ENCODE results near the gene NTHL1. TPM values are rescaled to one million over a fixed set of nuclear protein-coding genes. Genes with fewer than 3 reads are reported as not detected.
A peak's percentile ranks its signal among the peaks of the same experiment; 100 is the strongest.

The NTHL1 gene
- 15.0 TPM for total RNA-seq
- polyA plus RNA-seq = 10 to 100 TPM; 24.7 to 52.7 (median 38.4) TPM

- Histone ChIP-seq H3K9me3 (ENCODE audit: control insufficient read depth in 2 of 2, low read length in 2 of 2) (no peaks in the 10 kb centered on the region), H3K27me3 (ENCODE audit: control insufficient read depth, insufficient read depth, low read length) (no peaks in the 10 kb centered on the region), H3K4me1 (ENCODE audit: control insufficient read depth, insufficient read depth, low read length, poor library complexity, severe bottlenecking) (peaks cover 18% of the 10 kb centered on the region), H3K36me3 (ENCODE audit: control insufficient read depth, insufficient read depth, low read length) (peaks cover 3% of the 10 kb centered on the region), H3K4me3 (ENCODE audit: low read depth, low read length) (peak within 1 kb of the TSS; percentile 83), H3K27ac (ENCODE audit: insufficient read depth, low read length, poor library complexity, severe bottlenecking) (peak within 1 kb of the TSS; percentile 65)
- H3K27ac Mint-ChIP-seq = peak within 1 kb of the TSS; percentile 74 to 86 (median 74)
- H3K36me3 Mint-ChIP-seq = no peaks in the 10 kb centered on the region
- H3K27me3 Mint-ChIP-seq = no peaks in the 10 kb centered on the region
- peak within 1 kb of the TSS; percentile 93 to 96 (median 94) for H3K4me3 Mint-ChIP-seq
- no peaks in the 10 kb centered on the region for H3K9me3 Mint-ChIP-seq
- DNase-seq (peak; percentile 90 to 96 (median 92)), ATAC-seq (ENCODE audit: low read depth in 2 of 2) (peak; percentile 94 to 97)
- H3K4me1 Mint-ChIP-seq = peaks cover 4 to 22% (median 7%) of the 10 kb centered on the region in 4 donors
Measured at GRCh38 chr16:2047330-2048115, at the start of gene NTHL1, which contains the start of gene TSC2. NTHL1 (minus strand) TSS chr16:2047834; CDS start chr16:2047823, 11 bp downstream. TSC2 (plus strand) TSS chr16:2047985; CDS start chr16:2048616, 631 bp downstream.

- Mint-ChIP-seq H3K27me3 (no peaks in the 10 kb centered on the region), H3K4me3 (no peak overlapping the region), H3K27ac (no peak overlapping the region), H3K9me3 (peaks cover 0 to 2% (median 0%) of the 10 kb centered on the region in 7 donors), H3K36me3 (peaks cover 4% of the 10 kb centered on the region), H3K4me1 (no peaks in the 10 kb centered on the region)
- H3K27me3 ChIP-seq (ENCODE audit: control insufficient read depth, insufficient read depth, low read length) = no peaks in the 10 kb centered on the region
- no peaks in the 10 kb centered on the region for H3K9me3 ChIP-seq (ENCODE audit: control insufficient read depth in 2 of 2, low read length in 2 of 2)
- H3K4me1 ChIP-seq (ENCODE audit: control insufficient read depth, insufficient read depth, low read length, poor library complexity, severe bottlenecking) = no peaks in the 10 kb centered on the region
- H3K4me3 ChIP-seq (ENCODE audit: low read depth, low read length) = no peak overlapping the region
- H3K36me3 ChIP-seq (ENCODE audit: control insufficient read depth, insufficient read depth, low read length) = peaks cover 7% of the 10 kb centered on the region
- no peak for ATAC-seq (ENCODE audit: low read depth in 2 of 2)
- no peak overlapping the region for H3K27ac ChIP-seq (ENCODE audit: insufficient read depth, low read length, poor library complexity, severe bottlenecking)
- no peak for DNase-seq
Measured at GRCh38 chr16:2096853-2097595, 49.4 kb upstream of the NTHL1 start.

- Mint-ChIP-seq H3K9me3 (no peaks in the 10 kb centered on the region), H3K27ac (no peak overlapping the region), H3K27me3 (no peaks in the 10 kb centered on the region), H3K4me3 (no peak overlapping the region), H3K4me1 (no peaks in the 10 kb centered on the region), H3K36me3 (peaks cover 4% of the 10 kb centered on the region)
- ATAC-seq (ENCODE audit: low read depth in 2 of 2) (no peak), DNase-seq (no peak)
- Histone ChIP-seq H3K4me1 (ENCODE audit: control insufficient read depth, insufficient read depth, low read length, poor library complexity, severe bottlenecking) (no peaks in the 10 kb centered on the region), H3K27me3 (ENCODE audit: control insufficient read depth, insufficient read depth, low read length) (no peaks in the 10 kb centered on the region), H3K36me3 (ENCODE audit: control insufficient read depth, insufficient read depth, low read length) (peaks cover 7% of the 10 kb centered on the region), H3K9me3 (ENCODE audit: control insufficient read depth in 2 of 2, low read length in 2 of 2) (no peaks in the 10 kb centered on the region), H3K4me3 (ENCODE audit: low read depth, low read length) (no peak overlapping the region), H3K27ac (ENCODE audit: insufficient read depth, low read length, poor library complexity, severe bottlenecking) (no peak overlapping the region)
Measured at GRCh38 chr16:2095918-2096582, 48.4 kb upstream of the NTHL1 start.

- Histone ChIP-seq H3K4me1 (ENCODE audit: control insufficient read depth, insufficient read depth, low read length, poor library complexity, severe bottlenecking) (no peaks in the 10 kb centered on the region), H3K27ac (ENCODE audit: insufficient read depth, low read length, poor library complexity, severe bottlenecking) (no peak overlapping the region), H3K9me3 (ENCODE audit: control insufficient read depth in 2 of 2, low read length in 2 of 2) (no peaks in the 10 kb centered on the region), H3K4me3 (ENCODE audit: low read depth, low read length) (no peak overlapping the region), H3K36me3 (ENCODE audit: control insufficient read depth, insufficient read depth, low read length) (peaks cover 7% of the 10 kb centered on the region), H3K27me3 (ENCODE audit: control insufficient read depth, insufficient read depth, low read length) (no peaks in the 10 kb centered on the region)
- ATAC-seq (ENCODE audit: low read depth in 2 of 2) (no peak), DNase-seq (no peak)
- Mint-ChIP-seq H3K4me1 (no peaks in the 10 kb centered on the region), H3K9me3 (no peaks in the 10 kb centered on the region), H3K27ac (no peak overlapping the region), H3K36me3 (peaks cover 4% of the 10 kb centered on the region), H3K4me3 (no peak overlapping the region), H3K27me3 (no peaks in the 10 kb centered on the region)
Measured at GRCh38 chr16:2095315-2095853, 47.8 kb upstream of the NTHL1 start.

- H3K4me1 ChIP-seq (ENCODE audit: control insufficient read depth, insufficient read depth, low read length, poor library complexity, severe bottlenecking) = no peaks in the 10 kb centered on the region
- no peaks in the 10 kb centered on the region for H3K4me1 Mint-ChIP-seq
- DNase-seq (no peak), ATAC-seq (ENCODE audit: low read depth in 2 of 2) (no peak)
- H3K4me3 Mint-ChIP-seq = no peak overlapping the region
- H3K36me3 Mint-ChIP-seq = peaks cover 4% of the 10 kb centered on the region
- no peak overlapping the region for H3K27ac Mint-ChIP-seq
- H3K27me3 Mint-ChIP-seq = no peaks in the 10 kb centered on the region
- peaks cover 10% of the 10 kb centered on the region for H3K36me3 ChIP-seq (ENCODE audit: control insufficient read depth, insufficient read depth, low read length)
- H3K4me3 ChIP-seq (ENCODE audit: low read depth, low read length) = no peak overlapping the region
- no peak overlapping the region for H3K27ac ChIP-seq (ENCODE audit: insufficient read depth, low read length, poor library complexity, severe bottlenecking)
- H3K9me3 Mint-ChIP-seq = no peaks in the 10 kb centered on the region
- H3K27me3 ChIP-seq (ENCODE audit: control insufficient read depth, insufficient read depth, low read length) = no peaks in the 10 kb centered on the region
- H3K9me3 ChIP-seq (ENCODE audit: control insufficient read depth in 2 of 2, low read length in 2 of 2) = no peaks in the 10 kb centered on the region
Measured at GRCh38 chr16:2093793-2094192, 46.2 kb upstream of the NTHL1 start.

- Mint-ChIP-seq H3K9me3 (no peaks in the 10 kb centered on the region), H3K4me3 (no peak overlapping the region), H3K4me1 (no peaks in the 10 kb centered on the region), H3K36me3 (peaks cover 4% of the 10 kb centered on the region), H3K27me3 (no peaks in the 10 kb centered on the region), H3K27ac (no peak overlapping the region)
- Histone ChIP-seq H3K9me3 (ENCODE audit: control insufficient read depth in 2 of 2, low read length in 2 of 2) (no peaks in the 10 kb centered on the region), H3K27ac (ENCODE audit: insufficient read depth, low read length, poor library complexity, severe bottlenecking) (no peak overlapping the region), H3K4me3 (ENCODE audit: low read depth, low read length) (no peak overlapping the region), H3K27me3 (ENCODE audit: control insufficient read depth, insufficient read depth, low read length) (no peaks in the 10 kb centered on the region), H3K36me3 (ENCODE audit: control insufficient read depth, insufficient read depth, low read length) (peaks cover 11% of the 10 kb centered on the region), H3K4me1 (ENCODE audit: control insufficient read depth, insufficient read depth, low read length, poor library complexity, severe bottlenecking) (no peaks in the 10 kb centered on the region)
- ATAC-seq (ENCODE audit: low read depth in 2 of 2) (no peak), DNase-seq (no peak)
Measured at GRCh38 chr16:2092866-2093265, 45.2 kb upstream of the NTHL1 start.

- Mint-ChIP-seq H3K4me3 (no peak overlapping the region), H3K4me1 (no peaks in the 10 kb centered on the region), H3K27ac (no peak overlapping the region), H3K27me3 (no peaks in the 10 kb centered on the region), H3K36me3 (peaks cover 4% of the 10 kb centered on the region), H3K9me3 (no peaks in the 10 kb centered on the region)
- H3K9me3 ChIP-seq (ENCODE audit: control insufficient read depth in 2 of 2, low read length in 2 of 2) = no peaks in the 10 kb centered on the region
- H3K27me3 ChIP-seq (ENCODE audit: control insufficient read depth, insufficient read depth, low read length) = no peaks in the 10 kb centered on the region
- ATAC-seq (ENCODE audit: low read depth in 2 of 2) = no peak
- no peaks in the 10 kb centered on the region for H3K4me1 ChIP-seq (ENCODE audit: control insufficient read depth, insufficient read depth, low read length, poor library complexity, severe bottlenecking)
- H3K36me3 ChIP-seq (ENCODE audit: control insufficient read depth, insufficient read depth, low read length) = peaks cover 11% of the 10 kb centered on the region
- H3K4me3 ChIP-seq (ENCODE audit: low read depth, low read length) = no peak overlapping the region
- DNase-seq = no peak
- no peak overlapping the region for H3K27ac ChIP-seq (ENCODE audit: insufficient read depth, low read length, poor library complexity, severe bottlenecking)
Measured at GRCh38 chr16:2092256-2092620, 44.6 kb upstream of the NTHL1 start.
